Stimulated activated effector memory CD8-positive, alpha-beta T cell treated with anti-CD3 and anti-CD28 coated beads, Interleukin-12 subunit alpha, Interleukin-12 subunit beta, amount 100 ng/mL, for 72 hours (primary cell): ENCODE data around the gene VTI1B.
A peak's percentile ranks its signal among the peaks of the same experiment; 100 is the strongest.
"Not testable (repeated sequence)": the region's sequence is repeated elsewhere in the genome, so short reads cannot be mapped to it uniquely, and the experiment has no call there.

Experiments used
- ATAC-seq: fragments of 150-1000 bp; cut with Tn5 transposase; 2 replicates; pipeline ENCODE4 v1.10.0; 2021
- DNase-seq, 2 donors: peaks; one replicate each; pipeline ENCODE4 v3.0.0; 2021 to 2022; ENCODE audit warnings: low spot score in 2 of 2
- H3K27ac Mint-ChIP-seq: one replicate; pipeline ENCODE4 v1.8.0; 2022; ENCODE audit warnings: mild to moderate bottlenecking, mixed read lengths
- H3K36me3 Mint-ChIP-seq: one replicate; pipeline ENCODE4 v1.8.0; 2022; ENCODE audit warnings: mild to moderate bottlenecking, mixed read lengths
- H3K4me1 Mint-ChIP-seq: one replicate; pipeline ENCODE4 v1.8.0; 2022; ENCODE audit warnings: mixed read lengths
- H3K4me3 Mint-ChIP-seq: one replicate; pipeline ENCODE4 v1.8.0; 2022; ENCODE audit warnings: mild to moderate bottlenecking, mixed read lengths
- H3K9me3 Mint-ChIP-seq: one replicate; pipeline ENCODE4 v1.8.0; 2022; ENCODE audit warnings: mixed read lengths

The VTI1B gene

GRCh38 chr14:67652189-67652588 is 22.2 kb downstream of the VTI1B start:
- H3K4me3 Mint-ChIP-seq = no peak overlapping the region
- ATAC-seq = peak; percentile 54
- H3K36me3 Mint-ChIP-seq = peaks cover 91% of the 10 kb centered on the region
- no peaks in the 10 kb centered on the region for H3K9me3 Mint-ChIP-seq
- no peaks in the 10 kb centered on the region for H3K4me1 Mint-ChIP-seq
- peak overlapping the region; percentile 45 for H3K27ac Mint-ChIP-seq
- no peak for DNase-seq

GRCh38 chr14:67650694-67651093 is 23.7 kb downstream of the VTI1B start:
- H3K27ac Mint-ChIP-seq = peak overlapping the region; percentile 45

GRCh38 chr14:67650151-67650550 is 24.3 kb downstream of the VTI1B start:
- H3K27ac Mint-ChIP-seq = peak overlapping the region; percentile 45
- H3K36me3 Mint-ChIP-seq = peaks cover 91% of the 10 kb centered on the region
- H3K4me3 Mint-ChIP-seq = no peak overlapping the region
- no peaks in the 10 kb centered on the region for H3K4me1 Mint-ChIP-seq
- H3K9me3 Mint-ChIP-seq = no peaks in the 10 kb centered on the region
- ATAC-seq (no peak), DNase-seq (no peak)

More at GRCh38 chr14:67650694-67651093, 23.7 kb downstream of the VTI1B start:
- Mint-ChIP-seq H3K4me3 (no peak overlapping the region), H3K36me3 (peaks cover 91% of the 10 kb centered on the region), H3K9me3 (no peaks in the 10 kb centered on the region), H3K4me1 (no peaks in the 10 kb centered on the region)
- no peak for DNase-seq
- no peak for ATAC-seq

DNA sequence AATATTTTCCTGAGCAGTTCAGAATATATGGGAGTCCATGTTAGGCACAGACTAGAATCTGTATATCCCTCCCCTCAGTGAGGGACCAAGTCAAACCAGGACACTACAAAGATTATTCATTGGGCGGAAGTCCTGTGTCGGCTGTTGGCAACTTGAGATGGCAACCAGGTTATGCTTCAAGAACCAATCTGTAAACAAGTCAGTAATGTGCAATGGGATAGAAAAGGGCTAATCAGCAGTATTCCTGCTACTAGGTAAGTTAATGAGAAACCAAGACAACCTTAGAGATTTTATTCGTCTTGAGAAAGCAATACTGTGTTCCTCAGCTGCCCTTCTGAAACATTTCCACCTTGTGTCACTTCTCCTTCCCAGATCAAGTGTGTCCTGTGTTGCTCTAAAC is 28.3 kb downstream of the VTI1B start:
- peaks cover 84% of the 10 kb centered on the region for H3K36me3 Mint-ChIP-seq
- peaks cover 15% of the 10 kb centered on the region for H3K4me1 Mint-ChIP-seq
- DNase-seq = no peak
- no peak for ATAC-seq
- no peaks in the 10 kb centered on the region for H3K9me3 Mint-ChIP-seq
- H3K4me3 Mint-ChIP-seq = no peak overlapping the region
- no peak overlapping the region for H3K27ac Mint-ChIP-seq

DNA sequence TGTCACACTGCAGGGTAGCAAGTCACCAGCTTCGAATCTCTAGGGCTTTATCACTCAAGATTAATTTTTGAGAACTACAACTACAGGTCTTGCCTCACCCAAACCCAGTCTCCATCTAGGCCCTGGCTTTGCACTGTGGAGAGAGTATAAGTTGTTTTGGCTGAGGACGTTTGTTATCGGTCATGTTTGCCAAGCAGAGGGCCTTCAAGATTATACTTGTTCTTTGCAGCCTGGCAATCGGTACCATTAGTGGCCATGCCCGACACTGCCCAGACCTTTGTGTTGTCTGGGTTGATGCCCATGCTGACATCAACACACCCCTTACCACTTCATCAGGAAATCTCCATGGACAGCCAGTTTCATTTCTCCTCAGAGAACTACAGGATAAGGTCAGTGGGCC is 29.0 kb downstream of the VTI1B start:
- peaks cover 81% of the 10 kb centered on the region for H3K36me3 Mint-ChIP-seq
- no peaks in the 10 kb centered on the region for H3K9me3 Mint-ChIP-seq
- H3K4me3 Mint-ChIP-seq = no peak overlapping the region
- peaks cover 15% of the 10 kb centered on the region for H3K4me1 Mint-ChIP-seq
- no peak for ATAC-seq
- H3K27ac Mint-ChIP-seq = peak overlapping the region; percentile 44
- DNase-seq = no peak

GRCh38 chr14:67644428-67644827 is 30.0 kb downstream of the VTI1B start:
- no peak for DNase-seq
- Mint-ChIP-seq H3K4me3 (no peak overlapping the region), H3K27ac (peak overlapping the region; percentile 44), H3K9me3 (no peaks in the 10 kb centered on the region), H3K36me3 (peaks cover 74% of the 10 kb centered on the region), H3K4me1 (peaks cover 15% of the 10 kb centered on the region)
- ATAC-seq = no peak

- Mint-ChIP-seq H3K27ac (peak overlapping the region; percentile 44), H3K4me1 (peaks cover 15% of the 10 kb centered on the region), H3K4me3 (no peak overlapping the region), H3K9me3 (no peaks in the 10 kb centered on the region), H3K36me3 (peaks cover 68% of the 10 kb centered on the region)
- DNase-seq (no peak), ATAC-seq (no peak)
These were observed 30.7 kb downstream of the VTI1B start for GRCh38 chr14:67643713-67644112.

GRCh38 chr14:67641902-67642749 is 32.3 kb downstream of the VTI1B start:
- ATAC-seq (peak; percentile 95), DNase-seq (peak in 1 of 2 donors; percentile 55)
- Mint-ChIP-seq H3K36me3 (peaks cover 57% of the 10 kb centered on the region), H3K27ac (peak overlapping the region; percentile 87), H3K4me3 (peak overlapping the region; percentile 46), H3K9me3 (no peaks in the 10 kb centered on the region), H3K4me1 (peaks cover 15% of the 10 kb centered on the region)

DNA sequence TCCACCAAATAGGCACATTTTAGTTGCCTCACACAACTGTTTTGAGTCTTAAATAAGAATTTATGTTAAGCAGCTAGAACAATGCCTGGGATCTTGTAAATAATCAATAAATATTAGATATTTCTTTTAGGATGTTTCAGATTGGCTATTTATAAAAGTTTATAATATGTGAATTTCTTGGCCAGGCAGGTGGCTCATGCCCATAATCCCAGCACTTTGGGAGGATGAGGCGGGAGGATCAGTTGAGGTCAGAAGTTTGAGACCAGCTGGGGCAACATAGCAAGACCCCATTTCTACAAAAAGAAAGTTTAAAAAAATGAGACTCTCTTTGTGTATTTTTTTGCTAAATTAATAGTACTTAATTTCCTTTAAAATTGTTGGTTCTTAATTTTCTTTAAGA is 33.0 kb downstream of the VTI1B start:
- H3K9me3 Mint-ChIP-seq = no peaks in the 10 kb centered on the region
- no peak overlapping the region for H3K4me3 Mint-ChIP-seq
- no peak overlapping the region for H3K27ac Mint-ChIP-seq
- DNase-seq (no peak), ATAC-seq (no peak)
- peaks cover 15% of the 10 kb centered on the region for H3K4me1 Mint-ChIP-seq
- H3K36me3 Mint-ChIP-seq = peaks cover 51% of the 10 kb centered on the region

DNA sequence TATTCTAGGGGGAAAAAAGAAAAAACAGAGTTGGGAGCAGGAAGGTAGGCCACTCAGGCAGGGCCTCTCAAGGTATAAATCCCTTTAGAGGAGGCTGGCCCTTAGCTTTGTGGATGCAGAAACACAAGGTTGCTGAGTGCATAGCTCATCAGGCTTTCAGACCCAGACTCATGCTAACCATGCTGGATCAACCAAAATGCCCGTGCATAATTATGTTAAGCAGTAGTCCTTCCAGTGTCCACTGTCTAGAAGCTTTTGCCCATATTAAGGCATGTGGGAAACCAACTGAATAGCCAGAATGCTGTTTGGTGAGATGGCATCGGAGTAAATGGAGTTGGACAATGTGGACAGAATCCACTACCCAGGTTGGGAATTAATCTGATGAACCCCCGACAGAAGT is 35.8 kb downstream of the VTI1B start:
- peaks cover 23% of the 10 kb centered on the region for H3K36me3 Mint-ChIP-seq
- H3K4me3 Mint-ChIP-seq = no peak overlapping the region
- H3K4me1 Mint-ChIP-seq = peaks cover 15% of the 10 kb centered on the region
- H3K9me3 Mint-ChIP-seq = no peaks in the 10 kb centered on the region
- no peak for DNase-seq
- no peak overlapping the region for H3K27ac Mint-ChIP-seq
- no peak for ATAC-seq

- H3K36me3 Mint-ChIP-seq = peaks cover 7% of the 10 kb centered on the region
- ATAC-seq (peak; percentile 93), DNase-seq (no peak)
- no peaks in the 10 kb centered on the region for H3K4me1 Mint-ChIP-seq
- peak overlapping the region; percentile 79 for H3K27ac Mint-ChIP-seq
- no peak overlapping the region for H3K4me3 Mint-ChIP-seq
- no peaks in the 10 kb centered on the region for H3K9me3 Mint-ChIP-seq
These were observed 38.0 kb downstream of the VTI1B start for GRCh38 chr14:67636361-67636919.

DNA sequence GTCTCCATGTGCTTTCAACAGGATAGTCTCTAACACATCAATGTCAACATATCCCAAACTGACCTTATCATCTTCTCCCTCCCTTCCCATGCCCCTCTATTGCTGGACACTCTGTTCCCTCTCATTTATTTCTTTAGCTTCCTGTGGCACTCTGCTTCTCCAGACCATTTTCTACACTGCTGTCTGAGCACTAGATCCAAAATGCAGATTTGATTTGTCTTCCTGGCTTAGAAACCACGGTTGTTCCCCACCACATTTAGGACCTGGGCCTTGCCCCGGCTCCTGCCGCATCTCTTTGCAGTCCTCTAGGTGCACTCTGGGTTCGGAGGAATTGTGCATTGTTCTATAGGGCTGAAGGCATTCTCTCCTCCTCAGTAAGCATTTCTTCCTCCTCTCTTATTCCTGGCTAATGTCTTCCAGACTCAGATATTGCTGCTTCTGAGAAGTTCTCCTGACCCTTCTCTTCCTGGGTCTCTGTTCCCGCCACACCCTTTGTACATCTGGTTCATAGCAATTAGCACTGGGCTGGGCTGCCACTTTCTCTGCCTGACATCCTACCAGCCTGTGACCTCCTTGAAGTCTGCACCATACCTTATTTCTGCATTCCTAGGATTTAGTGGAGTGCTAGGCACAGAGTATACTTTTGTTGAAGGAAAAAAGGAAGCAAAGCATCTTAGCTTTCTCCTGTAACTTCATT is 40.8 kb downstream of the VTI1B start:
- Mint-ChIP-seq H3K27ac (no peak overlapping the region), H3K36me3 (peaks cover 5% of the 10 kb centered on the region), H3K9me3 (no peaks in the 10 kb centered on the region), H3K4me3 (no peak overlapping the region), H3K4me1 (no peaks in the 10 kb centered on the region)
- DNase-seq (no peak), ATAC-seq (no peak)

- ATAC-seq (no peak), DNase-seq (no peak)
- no peaks in the 10 kb centered on the region for H3K9me3 Mint-ChIP-seq
- no peak overlapping the region for H3K4me3 Mint-ChIP-seq
- no peaks in the 10 kb centered on the region for H3K4me1 Mint-ChIP-seq
- no peak overlapping the region for H3K27ac Mint-ChIP-seq
- peaks cover 5% of the 10 kb centered on the region for H3K36me3 Mint-ChIP-seq
These were observed 43.5 kb downstream of the VTI1B start for GRCh38 chr14:67630938-67631337.

- ATAC-seq (no peak), DNase-seq (no peak)
- Mint-ChIP-seq H3K4me3 (no peak overlapping the region), H3K36me3 (peaks cover 5% of the 10 kb centered on the region), H3K9me3 (no peaks in the 10 kb centered on the region), H3K4me1 (no peaks in the 10 kb centered on the region), H3K27ac (no peak overlapping the region)
These were observed 44.2 kb downstream of the VTI1B start for GRCh38 chr14:67630186-67630585.

DNA sequence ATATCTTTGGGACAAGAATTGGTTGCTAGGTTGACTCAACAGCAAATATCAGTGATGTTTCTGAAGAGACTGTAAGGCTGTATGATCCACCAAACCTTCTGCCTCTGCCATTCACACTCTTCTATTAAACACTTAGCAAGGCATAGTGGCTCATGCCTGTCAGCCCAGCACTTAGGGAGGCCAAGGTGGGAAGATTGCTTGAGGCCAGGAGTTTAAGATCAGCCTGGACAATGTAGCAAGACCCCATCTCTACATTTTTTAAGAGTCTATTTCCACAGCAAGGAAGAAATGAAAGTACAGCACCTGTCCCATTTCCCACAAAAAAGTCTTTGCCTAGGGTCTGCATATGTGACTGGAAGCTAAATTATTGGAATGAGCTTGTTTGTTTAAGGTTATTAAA is 46.9 kb downstream of the VTI1B start:
- Mint-ChIP-seq H3K27ac (no peak overlapping the region), H3K9me3 (no peaks in the 10 kb centered on the region), H3K4me1 (no peaks in the 10 kb centered on the region), H3K4me3 (no peak overlapping the region), H3K36me3 (peaks cover 5% of the 10 kb centered on the region)
- DNase-seq (no peak), ATAC-seq (no peak)

GRCh38 chr14:67626131-67626530 is 48.3 kb downstream of the VTI1B start:
- not testable (repeated sequence) for H3K4me1 Mint-ChIP-seq, H3K9me3 Mint-ChIP-seq, DNase-seq, H3K36me3 Mint-ChIP-seq, H3K4me3 Mint-ChIP-seq, H3K27ac Mint-ChIP-seq
- ATAC-seq = peak; percentile 74
